Retinal pigment epithelial cell (primary cell): ENCODE measurements around the gene SNAPC1.
A peak's percentile ranks its signal among the peaks of the same experiment; 100 is the strongest.

Source experiments
- DNase-seq: peaks from one replicate; pipeline ENCODE4 v3.0.0-alpha.2; 2010; ENCODE audit warnings: low read depth
- H3K4me3 ChIP-seq: 2 replicates; pipeline ENCODE4 v1.5.1; 2011; ENCODE audit warnings: mild to moderate bottlenecking, low read length, control low read depth, moderate library complexity
- CTCF ChIP-seq: conservative IDR thresholded peaks from 2 replicates; pipeline ENCODE4 v1.5.1; 2011; ENCODE audit warnings: low read depth, low read length, control low read depth, inconsistent platforms

Gene SNAPC1

GRCh38 chr14:61720741-61721140, 41.5 kb upstream of the SNAPC1 start:
- H3K4me3 ChIP-seq, result no peak overlapping the region
- TF ChIP-seq CTCF, result no peak
- DNase-seq, result no peak

- no peak for TF ChIP-seq CTCF
- no peak for DNase-seq
- H3K4me3 ChIP-seq, result no peak overlapping the region
These were observed 38.1 kb upstream of the SNAPC1 start for GRCh38 chr14:61724133-61724532.

- DNase-seq, result no peak
- H3K4me3 ChIP-seq, result no peak overlapping the region
- no peak for TF ChIP-seq CTCF
These were observed 35.2 kb upstream of the SNAPC1 start for GRCh38 chr14:61726778-61727658.

GRCh38 chr14:61730756-61731373, 31.4 kb upstream of the SNAPC1 start:
- TF ChIP-seq CTCF, result peak; percentile 42
- no peak for DNase-seq
- no peak overlapping the region for H3K4me3 ChIP-seq

GRCh38 chr14:61733972-61734371, 28.2 kb upstream of the SNAPC1 start:
- no peak for DNase-seq

GRCh38 chr14:61736751-61737150, 25.5 kb upstream of the SNAPC1 start:
- DNase-seq, result no peak
- no peak overlapping the region for H3K4me3 ChIP-seq
- no peak for TF ChIP-seq CTCF

More at GRCh38 chr14:61733972-61734371, 28.2 kb upstream of the SNAPC1 start:
- no peak for TF ChIP-seq CTCF
- no peak overlapping the region for H3K4me3 ChIP-seq

DNA sequence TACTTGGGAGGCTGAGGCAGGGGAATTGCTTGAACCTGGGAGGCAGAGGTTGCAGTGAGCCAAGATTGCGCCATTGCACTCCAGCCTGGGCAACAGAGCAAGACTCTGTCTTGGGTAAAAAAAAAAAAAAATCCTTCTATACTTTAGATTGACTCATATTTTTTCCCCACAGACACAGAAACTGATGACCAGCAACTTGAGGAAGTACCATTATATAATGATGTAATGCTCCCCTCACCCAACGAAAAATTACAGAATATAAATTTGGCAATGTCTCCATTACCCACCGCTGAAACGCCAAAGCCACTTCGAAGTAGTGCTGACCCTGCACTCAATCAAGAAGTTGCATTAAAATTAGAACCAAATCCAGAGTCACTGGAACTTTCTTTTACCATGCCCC, 24.3 kb upstream of the SNAPC1 start:
- no peak overlapping the region for H3K4me3 ChIP-seq
- DNase-seq, result no peak
- TF ChIP-seq CTCF, result no peak
